HEK293T (cell line): ENCODE data around the gene STEAP3.

Source experiments
- ARNT ChIP-seq: fragments of 450-650 bp; IDR thresholded peaks from 2 replicates; pipeline ENCODE4 v1.6.1; 2017; ENCODE audit warnings: mild to moderate bottlenecking
- BHLHE40 ChIP-seq: fragments of 450-650 bp; IDR thresholded peaks from 2 replicates; pipeline ENCODE4 v1.6.1; 2016; ENCODE audit warnings: mild to moderate bottlenecking, moderate library complexity, borderline replicate concordance
- CTBP1 ChIP-seq: fragments of 450-650 bp; IDR thresholded peaks from 2 replicates; pipeline ENCODE4 v1.6.1; 2016; ENCODE audit warnings: borderline replicate concordance
- FOXA1 ChIP-seq: fragments of 450-650 bp; IDR thresholded peaks from 2 replicates; pipeline ENCODE4 v1.6.1; 2016; ENCODE audit warnings: mild to moderate bottlenecking
- FOXK2 ChIP-seq: fragments of 450-650 bp; IDR thresholded peaks from 2 replicates; pipeline ENCODE4 v1.6.1; 2016; ENCODE audit warnings: mild to moderate bottlenecking
- FOXM1 ChIP-seq: fragments of 450-650 bp; IDR thresholded peaks from 2 replicates; pipeline ENCODE4 v1.6.1; 2017; ENCODE audit warnings: mild to moderate bottlenecking, borderline replicate concordance
- HDGF ChIP-seq: fragments of 450-650 bp; IDR thresholded peaks from 2 replicates; pipeline ENCODE4 v1.6.1; 2017; ENCODE audit warnings: antibody characterized with exemption, borderline replicate concordance
- L3MBTL2 ChIP-seq: fragments of 450-650 bp; conservative IDR thresholded peaks from 2 replicates; pipeline ENCODE4 v1.6.1; 2016; ENCODE audit warnings: mild to moderate bottlenecking
- SP1 ChIP-seq: fragments of 450-650 bp; IDR thresholded peaks from 2 replicates; pipeline ENCODE4 v1.6.1; 2017
- SUZ12 ChIP-seq: fragments of 450-650 bp; IDR thresholded peaks from 2 replicates; pipeline ENCODE4 v1.6.1; 2016; ENCODE audit warnings: mild to moderate bottlenecking
- TARDBP ChIP-seq: fragments of 450-650 bp; IDR thresholded peaks from 2 replicates; pipeline ENCODE4 v1.6.1; 2016
- ZNF384 ChIP-seq: fragments of 450-650 bp; IDR thresholded peaks from 2 replicates; pipeline ENCODE4 v1.6.1; 2016
- TF ChIP-seq, protein P1 (sequence below): fragments of 450-650 bp; IDR thresholded peaks from 2 replicates; pipeline ENCODE4 v1.6.1; 2016

DNA sequence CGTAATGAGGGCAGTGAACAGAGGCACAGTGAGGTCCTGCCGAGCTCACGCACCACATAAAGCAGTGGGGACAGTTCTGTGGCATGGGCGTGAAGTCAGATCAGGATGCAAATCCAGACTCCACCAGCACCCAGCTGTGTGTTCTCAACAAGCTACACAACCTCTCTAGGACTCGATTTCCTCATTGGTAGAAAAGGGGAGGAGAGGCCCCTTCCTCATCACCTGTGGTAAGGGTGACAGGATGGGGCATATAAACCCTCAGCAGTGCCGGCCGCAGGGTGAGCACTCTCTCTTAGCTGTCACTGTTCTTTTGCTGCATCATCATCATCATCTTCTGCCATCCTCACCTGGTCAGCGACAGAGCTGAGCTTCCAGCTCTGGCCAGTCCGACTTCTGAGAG is 88.2 kb downstream of the STEAP3 start:
- TF ChIP-seq SP1 (no peak), FOXK2 (no peak), FOXA1 (no peak), L3MBTL2 (no peak), HDGF (no peak), SUZ12 (no peak), FOXM1 (no peak), TARDBP (no peak), CTBP1 (no peak), ZNF384 (no peak), BHLHE40 (no peak), ARNT (no peak)
- TF ChIP-seq, protein P1, sequence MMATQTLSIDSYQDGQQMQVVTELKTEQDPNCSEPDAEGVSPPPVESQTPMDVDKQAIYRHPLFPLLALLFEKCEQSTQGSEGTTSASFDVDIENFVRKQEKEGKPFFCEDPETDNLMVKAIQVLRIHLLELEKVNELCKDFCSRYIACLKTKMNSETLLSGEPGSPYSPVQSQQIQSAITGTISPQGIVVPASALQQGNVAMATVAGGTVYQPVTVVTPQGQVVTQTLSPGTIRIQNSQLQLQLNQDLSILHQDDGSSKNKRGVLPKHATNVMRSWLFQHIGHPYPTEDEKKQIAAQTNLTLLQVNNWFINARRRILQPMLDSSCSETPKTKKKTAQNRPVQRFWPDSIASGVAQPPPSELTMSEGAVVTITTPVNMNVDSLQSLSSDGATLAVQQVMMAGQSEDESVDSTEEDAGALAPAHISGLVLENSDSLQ: no peak
